ENCODE data around the gene CHCHD10. TPM values are rescaled to one million over a fixed set of nuclear protein-coding genes. Genes with fewer than 3 reads are reported as not detected.

The CHCHD10 gene
- total RNA-seq, 4 donors from 2014 or later, result 112 to 219 (median 142) TPM

GRCh38 chr22:23774114-23774921 lies 6.5 kb upstream of the CHCHD10 start:
- Histone ChIP-seq H3K4me1 (peaks cover 0 to 32% (median 16%) of the 10 kb centered on the region in 4 donors), H3K27me3 (no peaks in the 10 kb centered on the region), H3K36me3 (no peaks in the 10 kb centered on the region), H3K4me3 (no peak overlapping the region), H3K9me3 (no peaks in the 10 kb centered on the region), H3K27ac (no peak overlapping the region)
- TF ChIP-seq CTCF (IDR thresholded peaks at IDR 0.05), result no peak
- TF ChIP-seq POLR2A (IDR thresholded peaks at IDR 0.05), result no peak
- DNase-seq, result no peak

GRCh38 chr22:23773483-23774113 lies 5.8 kb upstream of the CHCHD10 start:
- peak overlapping the region in 1 of 4 donors; percentile 77 for H3K27ac ChIP-seq
- DNase-seq, result no peak
- no peaks in the 10 kb centered on the region for H3K9me3 ChIP-seq
- peak overlapping the region in 2 of 4 donors; percentile 55 to 65 for H3K4me3 ChIP-seq
- TF ChIP-seq CTCF (IDR thresholded peaks at IDR 0.05) (no peak), POLR2A (IDR thresholded peaks at IDR 0.05) (no peak)
- no peaks in the 10 kb centered on the region for H3K27me3 ChIP-seq
- peaks cover 0 to 39% (median 20%) of the 10 kb centered on the region in 4 donors for H3K4me1 ChIP-seq
- H3K36me3 ChIP-seq, result no peaks in the 10 kb centered on the region

- peak within 1 kb of the TSS; percentile 35 to 65 (median 55) for H3K4me3 ChIP-seq
- H3K27me3 ChIP-seq, result no peaks in the 10 kb centered on the region
- TF ChIP-seq CTCF (IDR thresholded peaks at IDR 0.05) (peak in 1 of 6 experiments; percentile 7), POLR2A (IDR thresholded peaks at IDR 0.05) (no peak)
- H3K27ac ChIP-seq, result peak within 1 kb of the TSS; percentile 25 to 77 (median 44)
- no peaks in the 10 kb centered on the region for H3K9me3 ChIP-seq
- peak; percentile 77 to 82 (median 79) for DNase-seq
- H3K36me3 ChIP-seq, result no peaks in the 10 kb centered on the region
- peaks cover 0 to 41% (median 23%) of the 10 kb centered on the region in 4 donors for H3K4me1 ChIP-seq
Measured at GRCh38 chr22:23772649-23773473, 5.1 kb upstream of the CHCHD10 start, which contains the start of gene MMP11. Gene MMP11, plus strand, starts transcription at chr22:23772849. Its CDS starts 22 bp downstream, at chr22:23772871.

- peak overlapping the region; percentile 35 to 65 (median 55) for H3K4me3 ChIP-seq
- no peak for TF ChIP-seq POLR2A (IDR thresholded peaks at IDR 0.05)
- no peak for TF ChIP-seq CTCF (IDR thresholded peaks at IDR 0.05)
Measured at GRCh38 chr22:23772315-23772648, 4.5 kb upstream of the CHCHD10 start.

GRCh38 chr22:23769321-23769965 lies 1.7 kb upstream of the CHCHD10 start:
- Histone ChIP-seq H3K9me3 (no peaks in the 10 kb centered on the region), H3K4me3 (no peak overlapping the region), H3K4me1 (peaks cover 0 to 59% (median 29%) of the 10 kb centered on the region in 4 donors), H3K27me3 (no peaks in the 10 kb centered on the region), H3K27ac (peak overlapping the region in 1 of 4 donors; percentile 94), H3K36me3 (peaks cover 0 to 11% (median 0%) of the 10 kb centered on the region in 3 donors)
- DNase-seq, result no peak
- TF ChIP-seq CTCF (IDR thresholded peaks at IDR 0.05), result no peak
- TF ChIP-seq POLR2A (IDR thresholded peaks at IDR 0.05), result no peak

More at GRCh38 chr22:23772315-23772648, 4.5 kb upstream of the CHCHD10 start:
- no peaks in the 10 kb centered on the region for H3K36me3 ChIP-seq
- no peaks in the 10 kb centered on the region for H3K27me3 ChIP-seq
- no peaks in the 10 kb centered on the region for H3K9me3 ChIP-seq
- H3K27ac ChIP-seq, result peak overlapping the region; percentile 25 to 77 (median 44)
- no peak for DNase-seq
- peaks cover 0 to 41% (median 24%) of the 10 kb centered on the region in 4 donors for H3K4me1 ChIP-seq

All from Peyer's patch (tissue), 4 donors.